ENCODE results near the gene KIAA1614. TPM values are rescaled to one million over a fixed set of nuclear protein-coding genes. Genes with fewer than 3 reads are reported as not detected.

KIAA1614 gene
- total RNA-seq, 4 donors from 2014 or later: 6.3 to 13.9 (median 10.1) TPM

GRCh38 chr1:180937624-180938225 lies 25.0 kb downstream of the KIAA1614 start:
- no peak for TF ChIP-seq CTCF (IDR thresholded peaks at IDR 0.05; ENCODE audit: low read depth)

- no peak for TF ChIP-seq CTCF (IDR thresholded peaks at IDR 0.05; ENCODE audit: low read depth)
These were observed 26.5 kb downstream of the KIAA1614 start for GRCh38 chr1:180939073-180939710.

GRCh38 chr1:180939711-180940103 lies 27.0 kb downstream of the KIAA1614 start:
- no peak for TF ChIP-seq CTCF (IDR thresholded peaks at IDR 0.05; ENCODE audit: low read depth)

GRCh38 chr1:180940445-180940844 lies 27.7 kb downstream of the KIAA1614 start:
- no peak for TF ChIP-seq CTCF (IDR thresholded peaks at IDR 0.05; ENCODE audit: low read depth)

- no peak for TF ChIP-seq CTCF (IDR thresholded peaks at IDR 0.05; ENCODE audit: low read depth)
These were observed 29.0 kb downstream of the KIAA1614 start for GRCh38 chr1:180941518-180942275.

GRCh38 chr1:180945151-180945550 lies 32.5 kb downstream of the KIAA1614 start:
- no peak for TF ChIP-seq CTCF (IDR thresholded peaks at IDR 0.05; ENCODE audit: low read depth)

- TF ChIP-seq CTCF (IDR thresholded peaks at IDR 0.05; ENCODE audit: low read depth): no peak
These were observed 32.9 kb downstream of the KIAA1614 start for GRCh38 chr1:180945551-180945950.

Measured in subcutaneous adipose tissue (tissue), 4 donors.